Fibroblast of skin of back (primary cell): ENCODE measurements around the gene PNMA8B.

Experiments
- DNase-seq: peaks from one replicate; pipeline ENCODE4 v3.0.0-alpha.2; 2013

The PNMA8B gene

DNA sequence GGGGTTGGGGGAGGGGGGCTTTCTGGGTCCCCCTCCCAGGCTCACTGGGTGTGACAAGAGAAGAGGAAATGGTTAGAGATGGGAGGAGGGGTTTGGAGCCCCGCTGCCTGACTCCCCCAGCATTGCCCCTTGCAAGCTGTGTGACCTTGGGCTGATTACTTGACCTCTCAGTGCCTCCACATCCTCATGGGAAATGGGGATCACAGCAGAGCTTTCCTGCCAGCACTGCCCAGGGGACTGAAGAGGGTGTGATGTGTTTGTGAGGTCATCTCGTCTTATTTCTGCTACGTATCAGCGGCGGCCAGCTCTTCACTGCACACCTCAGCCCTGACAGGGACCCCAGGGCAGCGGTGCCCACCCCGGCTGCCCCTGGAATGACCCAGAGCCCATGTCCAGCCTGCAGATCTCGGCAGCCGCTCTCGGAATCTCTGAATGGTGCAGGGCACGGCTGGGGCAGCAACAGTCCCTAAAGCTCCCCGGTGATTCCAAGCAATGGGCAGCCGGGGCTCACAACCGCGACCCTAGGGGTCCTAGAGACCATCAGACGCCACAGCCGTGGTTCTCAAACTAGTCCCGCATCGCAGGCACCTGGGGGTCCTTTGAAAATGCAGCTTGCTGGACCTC is 8.4 kb downstream of the PNMA8B start:
- no peak for DNase-seq

DNA sequence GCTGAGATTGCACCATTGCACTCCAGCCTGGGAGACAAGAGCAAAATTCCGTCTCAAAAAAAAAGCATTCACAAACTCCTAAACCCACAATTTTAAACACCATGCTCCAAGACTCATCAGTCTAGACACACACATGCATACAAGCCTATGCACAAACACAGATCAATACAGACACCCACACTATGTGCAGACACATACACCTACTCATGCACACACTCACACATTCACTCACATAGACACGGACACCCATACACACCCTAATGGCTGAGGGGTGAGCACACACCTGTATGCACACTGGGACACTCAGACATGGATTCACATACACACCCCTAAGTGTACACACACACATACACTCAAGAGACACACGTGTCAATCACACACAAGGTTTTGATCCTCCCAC is 9.3 kb downstream of the PNMA8B start:
- no peak for DNase-seq

DNA sequence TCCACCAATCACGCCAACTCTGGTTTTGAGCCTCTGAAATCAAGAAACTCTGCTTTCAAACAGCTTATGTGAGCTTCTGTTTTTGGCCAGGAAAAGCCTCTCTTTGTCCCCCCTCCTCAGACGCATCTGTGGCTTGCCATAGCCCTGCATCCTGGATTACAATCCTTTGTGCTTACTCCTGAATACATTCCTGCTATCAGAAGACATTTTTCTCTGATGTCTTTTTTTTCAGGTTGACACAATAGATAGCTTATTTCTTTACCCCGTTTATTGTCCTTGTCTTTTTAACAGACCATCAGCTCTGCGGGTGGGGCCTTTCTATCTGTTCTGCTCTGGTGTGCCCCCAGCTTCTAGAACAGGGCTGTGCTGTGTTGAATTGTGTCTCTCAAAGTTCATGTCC is 11.0 kb downstream of the PNMA8B start:
- no peak for DNase-seq

DNA sequence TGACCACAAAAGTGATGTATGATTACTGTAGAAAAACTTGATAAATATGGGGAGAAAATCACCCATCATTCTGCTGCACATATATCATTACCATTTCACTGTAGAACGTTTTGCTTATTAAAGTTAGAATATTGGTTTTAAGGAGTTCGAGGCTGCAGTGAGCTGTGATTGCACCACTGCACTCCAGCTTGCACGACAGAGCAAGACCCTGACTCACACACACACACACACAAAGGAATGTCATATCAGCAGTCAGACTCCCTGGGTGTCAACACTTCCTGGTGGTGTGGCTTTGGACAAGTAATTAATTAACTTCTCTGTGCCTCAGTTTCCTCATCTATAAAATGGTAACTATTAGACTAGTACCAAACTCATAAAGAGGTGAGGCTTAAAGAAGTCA is 13.0 kb downstream of the PNMA8B start:
- peak; percentile 66 for DNase-seq

DNA sequence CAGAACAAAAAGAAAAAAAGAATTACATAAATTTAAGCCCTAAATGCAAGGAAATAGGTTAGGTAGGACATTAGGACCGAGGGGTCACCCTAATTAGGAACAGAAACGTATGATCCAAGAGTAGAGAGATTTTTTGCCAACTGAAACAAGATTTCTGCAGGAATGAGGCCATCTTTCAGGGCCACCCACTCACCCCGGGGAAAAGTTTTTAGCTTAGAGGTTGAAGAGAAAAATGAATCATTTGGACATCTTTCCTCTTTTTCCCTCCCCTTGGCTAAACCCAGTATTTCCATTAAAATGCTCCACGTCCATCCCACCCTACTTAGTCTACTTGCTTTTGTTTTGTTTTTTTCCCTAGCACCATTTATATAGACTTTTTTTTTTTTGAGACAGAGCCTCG is 13.7 kb downstream of the PNMA8B start:
- DNase-seq = no peak

DNA sequence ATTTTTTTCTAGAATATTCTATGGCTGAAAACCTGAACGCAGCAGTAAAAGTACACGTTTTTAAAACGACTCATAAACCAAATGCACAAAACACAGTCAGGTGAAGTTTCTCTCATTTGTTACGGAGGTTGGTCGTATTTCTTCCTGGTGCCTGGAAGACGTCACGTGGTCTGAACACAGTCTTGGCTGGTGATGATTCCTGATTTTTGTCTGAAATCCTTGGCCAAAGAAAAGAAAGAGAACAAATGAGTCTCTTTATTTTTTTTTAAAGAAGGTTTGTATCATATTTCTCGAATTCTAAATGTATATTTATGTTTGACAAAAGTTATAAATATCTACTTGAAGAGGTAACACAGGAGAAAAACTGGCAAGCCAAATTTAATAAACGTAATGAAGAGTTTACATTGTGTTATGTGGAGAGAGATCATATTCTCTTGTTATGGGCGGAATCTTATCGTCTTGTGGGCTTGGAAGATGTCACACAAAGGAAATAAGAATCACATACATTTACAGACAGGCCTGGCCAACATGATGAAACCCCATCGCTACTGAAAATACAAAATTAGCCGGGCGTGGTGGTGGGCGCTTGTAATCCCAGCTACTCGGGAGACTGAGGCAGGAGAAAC is 14.3 kb downstream of the PNMA8B start:
- DNase-seq = no peak

DNA sequence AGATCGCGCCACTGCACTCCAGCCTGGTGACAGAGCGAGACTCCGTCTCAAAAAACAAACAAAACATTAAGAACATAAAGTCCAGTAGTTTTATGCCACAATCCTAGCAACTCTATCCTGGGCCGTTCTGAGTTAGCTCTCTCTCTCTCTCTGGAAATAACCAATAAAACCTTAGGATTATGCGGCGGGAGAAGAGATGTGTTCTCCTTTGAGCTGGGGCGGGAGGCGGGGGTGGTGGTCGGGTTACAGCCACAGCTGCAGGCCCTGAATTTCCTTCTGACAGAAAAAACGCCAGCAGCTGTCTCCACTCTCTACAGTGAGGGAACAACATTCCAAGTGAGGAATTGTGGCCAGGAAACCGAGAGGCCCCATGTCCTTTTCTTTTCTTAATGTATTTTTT is 15.3 kb downstream of the PNMA8B start:
- peak; percentile 77 for DNase-seq

DNA sequence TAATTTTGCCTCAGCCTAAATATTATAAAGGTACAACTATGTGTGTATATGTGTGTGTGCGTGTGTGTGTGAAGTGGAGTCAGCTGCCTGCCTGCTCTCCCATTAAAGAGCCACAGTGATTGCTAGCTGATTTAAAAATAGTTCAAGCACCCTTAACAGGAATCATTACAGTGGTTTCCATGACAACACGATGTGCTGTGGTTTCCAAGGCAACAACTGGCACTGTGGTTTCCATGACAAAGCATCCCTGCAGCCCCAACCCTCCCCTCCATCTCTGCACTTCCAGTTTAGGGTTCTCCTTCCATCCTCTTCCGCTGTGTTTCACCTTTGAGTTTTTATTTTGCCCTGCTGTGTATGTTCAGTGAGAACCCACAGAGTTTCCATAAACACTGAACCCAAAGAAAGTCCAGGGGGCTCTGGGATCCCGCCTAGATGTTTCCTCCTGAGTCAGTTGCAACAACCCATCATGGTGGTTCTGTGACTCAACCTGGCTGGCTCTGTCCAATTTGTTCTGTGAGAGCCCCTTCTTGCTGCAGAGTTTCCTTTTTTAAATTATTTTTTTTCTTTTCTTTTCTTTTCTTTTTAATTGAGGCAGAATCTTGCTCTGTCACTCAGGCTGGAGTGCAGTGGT is 17.2 kb downstream of the PNMA8B start:
- DNase-seq = peak; percentile 70

DNA sequence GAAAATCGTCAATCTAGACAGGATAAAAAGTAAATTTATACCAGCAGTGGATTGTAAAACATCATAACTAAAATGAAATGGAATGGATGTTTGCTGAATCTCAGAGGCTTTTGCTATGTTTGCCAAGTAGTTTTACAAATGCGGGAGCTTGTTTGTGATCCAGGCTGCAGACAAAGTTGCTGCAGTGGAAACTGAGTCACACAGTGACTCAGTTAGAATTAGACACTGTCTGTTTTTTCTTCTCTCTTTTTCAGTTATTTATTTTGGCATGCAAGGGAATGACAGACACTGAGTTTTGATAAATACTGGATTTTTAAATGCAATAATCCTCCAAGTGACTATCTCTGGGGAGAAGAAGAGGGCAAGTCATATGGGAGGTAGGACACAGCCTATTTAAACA is 19.7 kb downstream of the PNMA8B start:
- DNase-seq = peak; percentile 69

DNA sequence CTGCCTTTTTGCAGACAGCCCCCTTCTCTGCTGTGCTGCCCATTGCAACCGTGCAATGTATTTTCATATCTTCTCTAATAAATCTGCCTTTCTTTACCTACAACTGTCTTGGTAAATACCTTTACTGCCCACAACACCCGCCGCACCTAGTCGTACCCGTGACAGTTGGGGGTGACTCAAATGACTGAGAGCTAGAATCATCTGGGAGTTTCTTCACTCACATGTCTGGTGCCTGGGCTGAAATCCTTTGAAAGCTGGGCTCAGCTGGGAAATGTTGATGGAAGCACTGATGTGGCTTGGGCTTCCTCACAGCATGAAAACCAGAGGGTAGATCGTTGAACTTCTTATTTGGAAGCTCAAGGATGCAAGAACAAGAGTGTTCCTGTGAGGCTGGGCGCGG is 21.5 kb downstream of the PNMA8B start:
- DNase-seq = no peak

DNA sequence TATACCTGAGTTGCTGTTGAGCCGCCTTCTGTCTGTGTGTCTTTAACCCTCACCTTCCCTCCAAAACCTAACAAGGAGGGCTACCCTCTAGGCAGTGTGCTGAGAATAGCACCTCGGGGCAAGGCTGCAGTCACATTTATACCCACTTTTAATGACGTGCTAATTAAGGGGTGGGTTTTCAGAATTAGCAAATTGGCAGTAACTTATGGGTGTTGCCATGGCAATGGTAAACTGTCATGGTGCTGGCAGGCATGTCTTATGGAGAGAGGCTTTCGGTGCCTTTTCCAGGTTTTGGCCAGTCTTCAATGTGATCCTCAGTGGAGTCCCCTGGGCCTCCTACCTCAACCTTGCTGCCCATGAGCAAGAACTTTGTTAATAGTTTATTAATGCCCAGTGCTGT is 23.1 kb downstream of the PNMA8B start:
- no peak for DNase-seq

DNA sequence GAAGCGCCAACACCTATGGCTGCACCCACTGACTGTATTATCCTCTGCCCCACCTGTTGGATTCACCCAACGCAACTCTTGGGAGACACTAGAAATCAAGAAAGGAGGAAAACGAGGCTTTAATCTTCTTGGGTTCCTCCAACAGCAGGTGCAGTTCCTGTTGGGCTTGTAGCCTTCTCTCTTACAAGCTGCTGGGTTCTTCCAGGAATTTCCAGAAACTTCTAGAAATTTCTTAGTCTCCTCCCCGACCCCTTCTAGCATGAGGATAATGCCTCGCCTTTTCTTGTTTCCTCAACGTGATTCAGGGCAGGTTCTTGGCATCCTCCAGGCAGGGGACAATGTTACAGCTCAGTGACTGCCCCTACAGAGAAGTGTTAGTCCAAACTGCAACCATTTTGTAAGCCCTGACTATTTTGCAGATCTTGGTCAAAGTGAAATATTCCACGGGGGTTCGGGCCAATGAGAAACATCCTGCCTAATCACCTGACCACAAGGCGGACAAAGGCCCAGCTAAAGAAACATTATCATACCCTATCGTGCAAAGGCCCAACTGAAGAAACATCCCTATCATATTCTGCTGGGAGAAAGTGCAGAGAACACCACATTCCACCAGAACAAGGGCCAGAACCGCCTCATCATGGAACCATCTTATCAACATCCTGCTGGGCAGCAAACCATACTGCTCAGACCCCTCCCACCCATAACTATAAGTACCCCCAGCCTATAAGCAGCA is 23.7 kb downstream of the PNMA8B start:
- DNase-seq = no peak

DNA sequence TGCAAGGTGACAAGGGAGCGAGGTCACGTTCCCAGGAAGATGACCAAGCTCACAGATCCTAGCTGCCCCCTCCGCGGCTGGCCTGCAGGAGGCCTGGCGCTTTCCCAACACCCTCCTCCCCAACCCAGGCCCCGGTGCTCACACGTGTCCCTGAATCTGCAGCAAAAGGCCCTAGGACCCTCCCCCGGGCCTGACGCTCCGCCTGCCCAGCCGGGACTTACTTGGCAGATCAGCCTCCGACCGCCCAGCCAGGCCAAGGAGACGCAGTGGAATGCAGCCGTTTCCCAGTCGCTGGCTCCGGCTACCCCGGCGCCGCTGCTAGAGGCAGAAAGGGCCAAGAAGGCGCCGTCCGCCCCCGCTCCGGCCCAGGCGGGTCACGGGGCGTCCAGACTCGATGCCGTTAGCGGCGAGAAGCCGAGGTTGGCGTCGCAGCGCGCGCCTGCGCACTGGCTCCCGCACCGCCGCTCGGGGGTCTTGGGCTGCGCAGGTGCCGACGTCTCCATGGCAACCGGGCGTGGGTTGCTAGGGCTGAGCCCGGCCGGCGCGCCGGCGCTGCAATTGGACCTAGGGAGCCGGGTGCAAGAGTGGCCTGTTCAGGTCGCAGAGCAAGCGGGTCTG is 24.4 kb downstream of the PNMA8B start, which contains the start of gene PNMA8A:
PNMA8A (minus strand) TSS at position 448 of the 618 bp plus-strand sequence. CDS start 528 bp downstream, outside the sequence.
- peak; percentile 82 for DNase-seq

DNA sequence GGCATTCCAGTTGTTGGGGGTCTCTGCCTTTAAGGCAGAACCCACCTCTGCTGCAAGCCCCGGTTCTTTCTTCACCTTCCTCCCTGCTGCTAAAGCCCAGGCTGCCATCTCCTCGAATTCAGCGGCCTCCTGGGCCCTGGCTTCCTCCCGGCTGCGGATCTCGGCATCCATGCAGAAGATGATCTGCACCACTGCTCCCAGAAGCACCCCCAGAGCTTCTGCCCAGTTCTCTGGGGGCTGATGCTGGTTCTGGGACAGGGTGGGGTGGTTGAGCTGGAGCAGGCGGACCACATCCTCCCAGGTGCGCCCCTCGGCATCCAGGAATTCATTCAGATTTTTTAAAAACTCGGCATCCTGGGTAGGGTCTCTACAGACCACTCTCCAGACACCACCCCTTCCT is 25.3 kb downstream of the PNMA8B start:
- no peak for DNase-seq

DNA sequence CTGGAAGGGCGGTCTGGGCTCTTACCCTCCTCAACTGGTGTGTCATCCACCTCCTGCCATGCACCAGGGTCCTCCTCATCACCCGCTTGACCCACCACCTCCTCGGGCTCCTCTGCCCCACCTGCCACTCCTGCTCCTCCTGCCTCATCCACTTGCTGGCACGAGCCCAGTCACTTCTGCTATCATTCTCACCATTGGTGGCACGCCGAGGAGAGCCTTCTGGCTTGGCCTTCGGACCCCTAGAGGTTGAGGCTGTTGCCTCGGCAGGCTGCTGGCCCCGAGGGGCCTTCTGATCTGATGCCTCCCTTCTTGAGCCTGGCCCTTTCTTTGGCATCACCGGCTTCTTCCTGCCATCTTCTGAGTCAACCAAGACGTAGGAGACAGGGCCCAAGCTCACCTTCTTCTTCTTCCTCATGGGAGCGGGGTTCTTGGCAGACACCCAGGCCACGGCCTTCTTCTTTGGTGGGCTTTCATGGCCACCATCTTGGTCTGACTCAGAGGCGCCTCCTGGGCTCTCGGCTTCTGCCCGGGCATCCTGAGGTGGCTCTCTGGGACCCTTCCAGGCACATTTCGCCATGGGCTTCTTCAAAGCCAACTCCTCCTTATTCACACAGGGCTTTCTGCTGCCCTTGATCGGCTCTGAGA is 26.0 kb downstream of the PNMA8B start:
- no peak for DNase-seq

DNA sequence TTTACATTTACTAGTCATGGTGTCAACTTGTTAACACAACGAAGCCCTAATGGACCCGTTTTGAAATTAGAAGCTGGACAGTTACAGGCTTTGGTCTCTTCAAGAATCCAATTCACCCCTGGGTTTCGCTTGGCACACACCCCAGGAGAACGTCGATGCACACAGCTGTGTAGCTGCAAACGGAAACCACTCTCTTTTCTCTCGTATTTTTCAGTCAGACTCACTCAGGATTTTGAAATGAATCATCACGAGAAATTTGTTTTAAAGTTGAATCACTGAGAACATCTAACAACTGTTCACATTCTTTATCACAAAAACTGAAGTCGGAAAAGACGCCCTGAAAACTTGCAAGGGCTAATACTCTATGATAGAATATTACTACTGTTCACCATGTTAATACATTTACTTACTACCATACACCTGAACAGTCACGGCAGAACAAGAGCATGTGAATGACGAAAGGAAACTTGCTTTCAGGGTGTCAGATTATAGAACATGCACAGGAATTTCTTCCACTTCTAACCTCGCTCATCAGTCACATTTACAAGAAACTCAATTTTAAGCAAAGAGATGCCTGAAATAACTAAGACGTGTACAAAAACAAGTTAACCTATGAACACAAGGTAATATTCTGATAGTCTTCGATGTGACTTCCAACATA is 29.0 kb downstream of the PNMA8B start:
- DNase-seq = peak; percentile 88

DNA sequence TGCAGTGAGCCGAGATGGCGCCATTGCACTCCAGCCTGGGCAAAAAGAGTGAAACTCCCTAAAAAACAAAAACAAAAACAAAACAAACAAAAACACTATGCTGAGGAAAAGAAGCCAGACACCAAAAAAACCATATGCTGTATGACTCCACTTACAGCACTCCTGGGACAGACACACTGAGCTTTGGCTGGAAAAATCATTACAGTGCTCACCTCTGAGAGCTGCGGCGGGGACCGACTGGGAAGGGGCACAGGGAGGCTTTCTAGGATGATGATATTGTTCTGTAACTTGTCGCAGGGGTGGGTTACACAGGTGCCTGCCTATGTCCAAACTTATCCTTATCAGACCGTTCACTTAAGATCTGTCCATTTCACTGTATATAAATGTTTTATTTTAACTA is 32.2 kb downstream of the PNMA8B start:
- DNase-seq = no peak

DNA sequence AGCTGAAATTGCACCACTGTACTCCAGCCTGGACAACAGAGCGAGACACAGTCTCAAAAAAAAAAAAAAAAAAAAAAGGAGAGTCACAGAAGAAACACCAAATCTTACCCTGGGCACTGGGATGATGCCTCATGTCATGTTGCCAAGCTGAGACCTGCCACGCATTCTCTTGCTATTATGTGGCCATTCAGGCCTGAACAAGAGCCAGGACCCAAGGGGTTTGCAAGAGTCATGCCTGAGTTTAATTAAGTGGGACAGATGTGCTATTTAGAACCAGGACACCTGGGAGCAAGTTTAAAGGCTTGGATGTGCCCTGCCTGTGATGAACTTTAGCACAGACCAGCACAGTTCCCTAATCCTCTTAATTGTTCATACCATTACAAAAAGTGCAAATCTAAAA is 34.1 kb downstream of the PNMA8B start:
- no peak for DNase-seq

DNA sequence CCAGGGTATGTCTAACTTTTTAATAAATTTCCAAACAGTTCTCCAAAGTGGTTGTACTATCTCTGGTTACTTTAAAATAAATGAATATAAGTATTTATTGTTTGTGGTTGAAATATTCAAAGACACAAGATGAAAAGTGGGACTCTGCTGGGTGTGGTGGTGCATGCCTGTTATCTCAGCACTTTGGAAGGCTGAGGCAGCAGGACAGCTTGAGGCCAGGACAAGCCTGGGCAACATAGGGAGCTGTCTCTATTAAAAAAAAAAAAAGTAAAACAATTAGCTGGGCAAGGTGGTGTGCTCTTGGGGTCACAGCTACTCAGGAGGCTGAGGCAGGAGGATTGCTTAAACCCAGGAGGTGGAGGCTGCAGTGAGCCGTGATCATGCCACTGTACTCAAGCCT is 34.7 kb downstream of the PNMA8B start:
- DNase-seq = no peak

DNA sequence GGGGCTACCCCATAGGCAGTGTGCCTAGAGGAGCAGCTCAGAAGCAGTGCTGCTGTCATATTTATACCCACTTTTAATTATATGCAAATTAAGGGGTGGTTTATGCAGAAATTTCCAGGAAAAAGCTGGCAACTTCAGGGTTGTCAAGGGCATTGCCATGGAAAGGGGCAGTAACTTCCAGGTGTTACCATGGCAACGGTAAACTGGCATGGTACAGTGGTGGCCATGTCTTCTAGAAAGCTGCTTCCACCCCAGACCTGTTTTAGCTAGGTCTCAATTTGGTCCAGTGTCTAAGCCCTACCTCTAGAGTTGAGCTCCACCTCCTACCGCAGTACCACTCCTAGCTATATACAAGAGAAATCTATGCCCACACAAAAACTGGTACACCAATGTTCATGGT is 35.6 kb downstream of the PNMA8B start:
- no peak for DNase-seq

DNA sequence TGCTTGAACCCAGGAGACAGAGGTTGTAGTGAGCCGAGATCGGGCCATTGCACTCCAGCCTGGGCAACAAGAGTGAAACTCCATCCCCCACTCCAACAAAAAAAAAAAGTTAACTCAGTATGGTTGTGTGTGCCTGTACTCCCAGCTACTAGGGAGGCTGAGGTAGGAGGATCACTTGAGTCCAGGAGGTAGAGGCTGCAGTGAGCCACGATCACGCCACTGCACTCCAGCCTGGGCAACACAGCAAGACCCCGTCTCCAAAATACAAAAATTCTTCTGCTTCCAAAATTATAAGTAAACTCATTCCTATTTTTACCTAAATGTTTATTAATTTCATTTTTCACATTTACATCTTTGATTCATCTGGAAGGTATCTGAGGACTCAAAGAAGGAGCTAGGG is 38.7 kb downstream of the PNMA8B start:
- no peak for DNase-seq

DNA sequence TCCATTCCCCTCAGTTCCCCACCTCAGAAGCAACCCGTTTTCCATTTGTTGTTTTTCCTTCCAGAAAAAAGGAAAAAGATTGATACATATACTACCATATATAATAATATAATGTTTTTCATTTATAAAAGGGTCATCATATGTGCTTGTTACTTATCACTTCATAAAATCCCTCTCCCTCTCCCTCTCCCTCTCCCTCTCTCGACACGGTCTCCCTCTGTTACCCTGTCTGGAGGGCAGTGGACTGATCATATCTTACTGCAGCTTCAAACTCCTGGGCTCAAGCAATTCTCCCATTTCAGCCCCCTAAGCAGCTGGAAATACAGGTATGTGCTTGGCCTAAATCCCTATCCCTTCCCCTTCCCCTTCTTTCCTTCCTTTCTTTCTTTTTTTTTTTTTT is 41.4 kb downstream of the PNMA8B start:
- DNase-seq = no peak
